GM13976 (cell line): ENCODE results near the gene BRD9.
"Not testable (repeated sequence)": the region's sequence is repeated elsewhere in the genome, so short reads cannot be mapped to it uniquely, and the experiment has no call there.

Source experiments
- DNase-seq: peaks from one replicate; pipeline ENCODE4 v3.0.0; 2012; ENCODE audit warnings: low spot score
- in situ Hi-C: fragments of 300-500 bp; cut with MboI; formaldehyde crosslinking; loops from one replicate; pipeline ENCODE4 v1.12.0; 2022; ENCODE audit warnings: low sequenced_read_pairs, mixed read lengths, inconsistent platforms; ENCODE audit not compliant: unreplicated experiment
- TF ChIP-seq, protein P1 (sequence below): IDR thresholded peaks from 2 replicates; pipeline ENCODE4 v1.5.1; 2012; ENCODE audit warnings: borderline replicate concordance, mild to moderate bottlenecking; ENCODE audit not compliant: insufficient read depth; ENCODE audit errors: extremely low read depth, missing control alignments, control extremely low read depth

BRD9 gene

DNA sequence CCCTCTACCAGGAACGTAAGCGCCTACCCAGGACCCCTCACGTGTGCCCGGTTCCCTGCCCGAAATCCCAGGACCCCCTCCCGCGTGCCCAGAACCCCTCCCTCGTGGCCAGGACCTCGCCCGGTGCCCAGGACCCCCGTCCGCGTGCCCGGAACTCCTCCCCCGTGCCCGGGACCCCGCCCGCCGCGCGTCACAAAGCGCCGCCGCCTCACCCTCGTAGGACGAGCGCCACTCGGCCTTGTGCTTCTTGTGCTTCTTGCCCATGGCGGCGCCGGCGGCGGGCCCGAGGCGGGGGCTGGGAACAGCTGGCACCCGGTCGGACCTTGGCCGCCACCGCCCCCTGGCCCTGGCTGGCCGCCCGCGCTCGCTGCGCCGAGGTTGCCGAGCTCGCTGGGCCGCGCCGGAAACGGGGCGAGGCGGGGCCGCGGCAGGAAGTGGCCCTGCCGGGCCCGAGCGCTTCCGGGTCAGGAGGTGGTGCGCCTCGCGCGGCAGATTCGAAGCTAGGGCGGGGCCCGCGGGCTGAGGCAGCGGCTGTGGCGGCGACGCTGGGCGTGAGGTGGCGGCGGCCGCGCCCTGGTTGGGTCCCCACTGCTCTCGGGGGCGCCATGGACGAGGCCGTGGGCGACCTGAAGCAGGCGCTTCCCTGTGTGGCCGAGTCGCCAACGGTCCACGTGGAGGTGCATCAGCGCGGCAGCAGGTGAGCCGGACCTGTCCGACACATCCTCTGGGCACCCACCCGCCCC, at the start of gene BRD9, which contains the start of gene TRIP13:
TSS of gene BRD9 (minus strand) at position 408 of the 743 bp plus-strand sequence. CDS start at position 264, 144 bp downstream.
TSS of gene TRIP13 (plus strand) at position 491 of the 743 bp plus-strand sequence. CDS start at position 606, 115 bp downstream.
- TF ChIP-seq, protein P1, sequence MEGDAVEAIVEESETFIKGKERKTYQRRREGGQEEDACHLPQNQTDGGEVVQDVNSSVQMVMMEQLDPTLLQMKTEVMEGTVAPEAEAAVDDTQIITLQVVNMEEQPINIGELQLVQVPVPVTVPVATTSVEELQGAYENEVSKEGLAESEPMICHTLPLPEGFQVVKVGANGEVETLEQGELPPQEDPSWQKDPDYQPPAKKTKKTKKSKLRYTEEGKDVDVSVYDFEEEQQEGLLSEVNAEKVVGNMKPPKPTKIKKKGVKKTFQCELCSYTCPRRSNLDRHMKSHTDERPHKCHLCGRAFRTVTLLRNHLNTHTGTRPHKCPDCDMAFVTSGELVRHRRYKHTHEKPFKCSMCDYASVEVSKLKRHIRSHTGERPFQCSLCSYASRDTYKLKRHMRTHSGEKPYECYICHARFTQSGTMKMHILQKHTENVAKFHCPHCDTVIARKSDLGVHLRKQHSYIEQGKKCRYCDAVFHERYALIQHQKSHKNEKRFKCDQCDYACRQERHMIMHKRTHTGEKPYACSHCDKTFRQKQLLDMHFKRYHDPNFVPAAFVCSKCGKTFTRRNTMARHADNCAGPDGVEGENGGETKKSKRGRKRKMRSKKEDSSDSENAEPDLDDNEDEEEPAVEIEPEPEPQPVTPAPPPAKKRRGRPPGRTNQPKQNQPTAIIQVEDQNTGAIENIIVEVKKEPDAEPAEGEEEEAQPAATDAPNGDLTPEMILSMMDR, result peak; percentile 15
- in situ Hi-C loops, result no loop called here
- peak; percentile 99 for DNase-seq

DNA sequence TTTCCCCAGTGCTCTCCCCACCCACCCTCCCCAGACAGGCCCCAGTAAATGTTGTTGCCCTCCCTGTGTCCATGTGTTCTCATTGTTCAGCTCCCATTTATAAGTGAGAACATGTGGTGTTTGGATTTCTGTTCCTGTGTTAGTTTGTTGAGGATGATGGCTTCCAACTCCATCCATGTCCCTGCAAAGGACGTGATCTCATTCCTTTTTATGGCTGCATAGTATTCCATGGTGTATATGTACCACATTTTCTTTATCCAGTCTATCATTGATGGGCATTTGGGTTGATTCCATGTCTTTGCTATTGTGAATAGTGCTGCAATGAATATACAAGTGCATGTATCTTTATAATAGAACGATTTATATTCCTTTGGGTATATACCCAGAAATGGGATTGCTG, 48.1 kb upstream of the BRD9 start:
- DNase-seq, in situ Hi-C loops: not testable (repeated sequence)

DNA sequence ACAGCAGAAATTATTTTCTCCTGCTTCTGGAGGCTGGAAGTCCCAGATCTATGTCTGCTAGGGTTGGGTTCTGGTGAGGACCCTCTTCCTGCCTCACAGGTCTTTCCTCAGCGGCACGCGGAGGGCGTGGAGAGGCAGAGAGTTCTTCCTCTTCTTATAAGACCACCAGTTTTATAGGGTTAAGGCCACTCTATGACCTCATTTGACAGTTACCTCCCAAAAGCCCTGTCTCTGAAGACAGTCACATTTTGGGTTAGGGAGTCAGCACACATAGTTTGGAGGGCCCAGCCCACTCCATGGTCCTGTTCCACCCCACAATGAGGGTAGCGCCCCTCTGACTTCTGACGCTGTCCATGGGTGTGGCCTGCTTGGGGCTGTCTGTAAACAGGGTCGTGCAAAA, 46.8 kb upstream of the BRD9 start:
- TF ChIP-seq, protein P1, result no peak
- in situ Hi-C loops, result loop anchor here (10.0 kb wide), 1 partner anchor 195 kb away; no protein-coding TSS in a partner anchor
- DNase-seq, result no peak

DNA sequence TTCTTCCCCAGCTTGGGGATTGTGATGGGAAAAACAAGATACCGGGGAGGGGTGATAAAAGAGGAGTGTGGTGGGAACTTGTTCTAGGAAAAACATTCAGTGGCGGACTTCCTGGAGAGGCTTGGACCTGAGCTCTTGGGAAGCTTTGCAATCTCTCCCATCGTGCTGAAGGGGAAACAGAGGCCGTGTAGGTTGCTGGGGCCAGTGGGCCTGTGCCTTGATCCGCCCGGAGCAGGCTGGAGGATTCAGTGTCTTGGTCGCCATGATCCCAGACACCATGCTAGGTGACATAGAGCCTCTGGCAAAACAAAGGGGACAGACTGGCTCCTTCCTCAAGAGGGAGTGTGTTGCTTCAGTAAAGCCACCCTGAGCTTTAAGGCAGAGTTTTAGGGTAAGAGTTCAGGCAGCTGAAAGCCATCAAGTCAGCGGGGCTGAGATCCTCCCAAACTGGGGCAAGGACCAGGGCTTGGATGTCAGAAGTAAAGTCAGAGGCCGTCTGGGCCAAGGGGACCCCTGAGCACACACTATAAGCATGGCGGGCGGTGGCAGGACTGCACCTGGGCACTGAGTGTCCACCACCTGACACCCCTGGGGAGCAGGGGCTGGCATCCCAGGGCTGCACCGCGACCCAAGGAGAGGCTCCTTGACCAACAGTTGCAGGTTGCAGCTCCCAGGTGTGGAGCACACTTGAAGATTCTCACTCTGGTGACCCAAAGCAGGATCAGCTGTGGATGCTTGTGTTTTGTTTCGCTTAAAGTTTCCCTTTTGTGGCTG, 44.7 kb upstream of the BRD9 start:
- TF ChIP-seq, protein P1, result no peak
- in situ Hi-C loops, result loop anchor here (10.0 kb wide), 1 partner anchor 197 kb away; no protein-coding TSS in a partner anchor
- DNase-seq, result no peak

DNA sequence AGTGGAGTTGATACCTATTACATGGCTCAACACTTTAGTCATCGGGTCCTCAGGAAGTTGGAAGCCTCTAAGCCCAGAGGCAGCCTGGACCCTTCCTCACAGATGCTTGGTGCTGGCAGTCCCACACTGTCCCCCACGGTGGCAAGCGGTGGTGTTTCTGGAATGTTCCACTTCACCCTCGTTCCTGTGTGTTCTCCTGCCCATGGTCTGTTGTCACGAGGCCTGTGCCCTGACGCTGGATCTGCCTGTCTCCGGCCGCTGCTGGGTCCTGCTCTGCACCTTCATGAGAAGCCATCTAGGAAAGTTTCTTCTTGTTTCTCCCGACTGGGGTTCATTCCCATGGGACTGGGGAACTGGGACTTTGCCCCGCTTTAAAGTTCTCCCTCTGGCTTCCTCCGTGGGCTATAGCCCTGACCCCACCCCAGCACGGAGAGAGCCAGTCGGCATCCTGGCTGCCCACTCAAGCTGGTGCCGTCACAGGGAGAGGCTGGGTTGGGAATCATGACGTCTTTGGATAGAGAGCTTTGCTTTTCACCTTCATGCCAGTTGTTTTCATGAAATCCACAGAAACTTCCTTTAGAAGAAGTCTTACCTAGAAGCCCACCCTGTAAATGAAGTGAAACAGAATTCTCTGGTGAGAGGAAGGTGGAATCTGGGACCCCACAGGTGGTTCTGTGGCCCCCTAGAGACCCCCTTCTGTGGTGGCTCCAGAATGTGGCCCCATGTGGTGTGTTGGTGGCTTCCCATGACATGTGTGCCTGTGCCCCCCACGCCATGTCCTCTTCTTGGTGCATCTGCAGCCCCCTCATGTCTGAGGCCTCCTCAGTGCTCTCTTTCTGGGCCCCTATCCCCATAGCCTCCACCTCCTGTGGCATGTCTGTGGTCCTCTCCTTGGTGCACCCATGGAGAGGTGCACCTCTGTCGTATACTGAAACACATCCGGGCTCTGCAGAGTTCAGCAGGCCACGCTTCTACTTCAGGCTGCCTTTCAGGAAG, 43.8 kb upstream of the BRD9 start:
- DNase-seq, result no peak
- in situ Hi-C loops, result loop anchor here (10.0 kb wide), 1 partner anchor 198 kb away; no protein-coding TSS in a partner anchor
- TF ChIP-seq, protein P1, result no peak

DNA sequence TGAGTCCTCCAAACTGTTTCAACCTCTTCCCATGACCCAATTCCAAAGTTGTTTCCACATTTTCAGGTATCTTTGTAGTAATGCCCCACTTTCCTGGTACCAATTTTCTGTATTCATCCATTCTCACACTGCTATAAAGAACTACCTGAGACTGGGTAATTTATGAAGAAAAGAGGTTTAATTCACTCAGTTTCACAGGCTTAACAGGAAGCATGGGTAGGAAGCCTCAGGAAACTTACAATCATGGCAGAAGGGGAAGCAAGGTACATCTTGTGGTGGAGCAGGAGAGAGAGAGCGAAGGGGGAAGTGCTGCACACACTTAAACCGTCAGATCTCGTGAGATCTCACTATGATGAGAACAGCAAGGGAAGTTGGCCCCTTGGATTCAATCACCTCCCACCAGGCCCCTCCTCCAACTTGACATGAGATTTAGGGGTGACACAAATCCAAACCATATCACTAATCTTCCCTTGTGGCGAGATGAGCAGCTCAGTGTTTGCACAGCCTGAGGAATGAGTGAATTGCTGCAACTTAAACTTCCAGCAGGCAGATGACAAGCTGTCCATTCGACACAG, 43.0 kb upstream of the BRD9 start:
- DNase-seq, result no peak
- TF ChIP-seq, protein P1, result no peak
- in situ Hi-C loops, result loop anchor here (10.0 kb wide), 1 partner anchor 199 kb away; no protein-coding TSS in a partner anchor

DNA sequence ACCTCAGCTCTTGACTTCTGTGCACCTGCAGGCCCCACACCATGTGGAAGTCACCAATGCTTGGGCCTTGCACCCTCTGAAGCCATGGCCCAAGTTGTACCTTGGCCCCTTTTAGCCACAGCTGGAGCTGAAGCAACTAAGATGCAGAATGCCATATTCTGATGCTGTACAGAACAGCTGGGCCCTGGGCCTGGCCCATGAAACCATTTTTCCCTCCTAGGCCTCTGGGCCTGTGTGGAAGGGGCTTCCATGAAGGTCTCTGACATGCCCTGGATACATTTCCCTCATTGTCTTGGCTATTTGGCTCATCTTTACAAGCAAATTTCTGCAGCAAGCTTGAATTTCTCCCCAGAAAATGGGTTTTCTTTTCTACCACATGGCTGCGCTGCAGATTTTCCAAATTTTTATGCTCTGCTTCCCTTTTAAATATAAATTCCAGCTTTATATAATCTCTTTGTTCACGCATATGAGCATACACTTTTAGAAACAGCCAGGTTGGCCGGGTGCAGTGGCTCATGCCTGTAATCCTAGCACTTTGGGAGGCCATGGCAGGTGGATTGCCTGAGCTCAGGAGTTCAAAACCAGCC, 41.9 kb upstream of the BRD9 start:
- in situ Hi-C loops, result loop anchor here (10.0 kb wide), 1 partner anchor 200 kb away; no protein-coding TSS in a partner anchor
- DNase-seq, result not testable (repeated sequence)

DNA sequence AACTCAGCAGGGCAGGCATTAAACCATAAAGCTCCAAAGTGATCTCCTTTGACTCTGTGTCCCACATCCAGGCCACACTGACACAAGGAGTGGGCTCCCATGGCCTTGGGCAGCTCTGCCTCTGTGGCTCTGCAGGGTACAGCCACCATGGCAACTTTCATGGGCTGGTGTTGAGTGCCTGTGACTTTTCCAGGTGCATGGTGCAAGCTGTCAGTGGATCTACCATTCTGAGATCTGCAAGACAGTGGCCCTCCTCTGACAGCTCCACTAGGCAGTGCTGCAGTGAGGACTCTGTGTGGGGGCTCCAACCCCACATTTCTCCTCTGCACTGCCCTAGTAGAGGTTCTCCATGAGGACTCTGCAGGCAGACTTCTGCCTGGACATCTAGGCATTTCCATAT, 41.4 kb upstream of the BRD9 start:
- in situ Hi-C loops, result loop anchor here (10.0 kb wide), 1 partner anchor 201 kb away; no protein-coding TSS in a partner anchor

More for the DNA sequence above, 41.4 kb upstream of the BRD9 start:
- not testable (repeated sequence) for DNase-seq
